Mononuclear cell (primary cell): ENCODE measurements around the gene KAZN. TPM values are rescaled to one million over a fixed set of nuclear protein-coding genes. Genes with fewer than 3 reads are reported as not detected.

Experiments
- H3K27me3 ChIP-seq: 2 replicates; pipeline ENCODE4 v1.6.0; 2011; ENCODE audit warnings: low read length, control low read depth; ENCODE audit not compliant: insufficient read depth
- H3K4me1 ChIP-seq: 2 replicates; pipeline ENCODE4 v1.5.1; 2011; ENCODE audit warnings: mild to moderate bottlenecking, low read length, control low read depth; ENCODE audit not compliant: insufficient read depth
- H3K4me3 ChIP-seq: 2 replicates; pipeline ENCODE4 v1.5.1; 2011; ENCODE audit warnings: mild to moderate bottlenecking, low read length, moderate library complexity
- H3K9me3 ChIP-seq: 2 replicates; pipeline ENCODE4 v1.5.1; 2011; ENCODE audit warnings: low read depth, mild to moderate bottlenecking, control low read depth, low read length
- total RNA-seq: library from RNA; depleted of rRNA; stranded (reverse); fragments of >200 nt; gene quantifications from one replicate; pipeline ENCODE4 v1.2.3, GENCODE V29; 2012

KAZN gene
- total RNA-seq, 1 donor, result 0.31 TPM

- Histone ChIP-seq H3K9me3 (no peaks in the 10 kb centered on the region), H3K4me3 (no peak overlapping the region), H3K27me3 (no peaks in the 10 kb centered on the region), H3K4me1 (no peaks in the 10 kb centered on the region)
Observed at GRCh38 chr1:14615549-14616218, 17.2 kb downstream of the KAZN start.

- H3K9me3 ChIP-seq, result no peaks in the 10 kb centered on the region
- H3K27me3 ChIP-seq, result no peaks in the 10 kb centered on the region
- H3K4me3 ChIP-seq, result no peak overlapping the region
- H3K4me1 ChIP-seq, result no peaks in the 10 kb centered on the region
Observed at GRCh38 chr1:14616632-14617396, 18.3 kb downstream of the KAZN start.

GRCh38 chr1:14617791-14618190 is 19.3 kb downstream of the KAZN start:
- Histone ChIP-seq H3K4me3 (no peak overlapping the region), H3K9me3 (no peaks in the 10 kb centered on the region), H3K4me1 (no peaks in the 10 kb centered on the region), H3K27me3 (no peaks in the 10 kb centered on the region)

GRCh38 chr1:14620941-14621340 is 22.5 kb downstream of the KAZN start:
- Histone ChIP-seq H3K4me3 (no peak overlapping the region), H3K9me3 (no peaks in the 10 kb centered on the region), H3K27me3 (no peaks in the 10 kb centered on the region), H3K4me1 (no peaks in the 10 kb centered on the region)

GRCh38 chr1:14623090-14623489 is 24.6 kb downstream of the KAZN start:
- H3K27me3 ChIP-seq, result no peaks in the 10 kb centered on the region
- H3K4me3 ChIP-seq, result no peak overlapping the region

GRCh38 chr1:14624941-14625340 is 26.5 kb downstream of the KAZN start:
- Histone ChIP-seq H3K27me3 (no peaks in the 10 kb centered on the region), H3K9me3 (no peaks in the 10 kb centered on the region), H3K4me1 (no peaks in the 10 kb centered on the region), H3K4me3 (no peak overlapping the region)

More at GRCh38 chr1:14623090-14623489, 24.6 kb downstream of the KAZN start:
- Histone ChIP-seq H3K9me3 (no peaks in the 10 kb centered on the region), H3K4me1 (no peaks in the 10 kb centered on the region)

- Histone ChIP-seq H3K4me3 (no peak overlapping the region), H3K9me3 (no peaks in the 10 kb centered on the region), H3K27me3 (no peaks in the 10 kb centered on the region), H3K4me1 (no peaks in the 10 kb centered on the region)
Observed at GRCh38 chr1:14625572-14625971, 27.1 kb downstream of the KAZN start.

GRCh38 chr1:14625996-14626395 is 27.5 kb downstream of the KAZN start:
- Histone ChIP-seq H3K4me3 (no peak overlapping the region), H3K4me1 (no peaks in the 10 kb centered on the region), H3K27me3 (no peaks in the 10 kb centered on the region), H3K9me3 (no peaks in the 10 kb centered on the region)

GRCh38 chr1:14626869-14627607 is 28.6 kb downstream of the KAZN start:
- H3K4me1 ChIP-seq, result no peaks in the 10 kb centered on the region
- H3K9me3 ChIP-seq, result no peaks in the 10 kb centered on the region
- H3K27me3 ChIP-seq, result no peaks in the 10 kb centered on the region
- H3K4me3 ChIP-seq, result no peak overlapping the region

GRCh38 chr1:14627608-14628489 is 29.4 kb downstream of the KAZN start:
- H3K4me1 ChIP-seq, result no peaks in the 10 kb centered on the region
- H3K27me3 ChIP-seq, result no peaks in the 10 kb centered on the region
- H3K9me3 ChIP-seq, result no peaks in the 10 kb centered on the region
- no peak overlapping the region for H3K4me3 ChIP-seq

- Histone ChIP-seq H3K4me3 (no peak overlapping the region), H3K27me3 (no peaks in the 10 kb centered on the region), H3K4me1 (no peaks in the 10 kb centered on the region), H3K9me3 (no peaks in the 10 kb centered on the region)
Observed at GRCh38 chr1:14629363-14630014, 31.0 kb downstream of the KAZN start.

- Histone ChIP-seq H3K4me1 (no peaks in the 10 kb centered on the region), H3K27me3 (no peaks in the 10 kb centered on the region), H3K9me3 (no peaks in the 10 kb centered on the region), H3K4me3 (no peak overlapping the region)
Observed at GRCh38 chr1:14630986-14631385, 32.5 kb downstream of the KAZN start.

GRCh38 chr1:14631421-14631820 is 32.9 kb downstream of the KAZN start:
- no peaks in the 10 kb centered on the region for H3K4me1 ChIP-seq
- H3K4me3 ChIP-seq, result no peak overlapping the region
- no peaks in the 10 kb centered on the region for H3K9me3 ChIP-seq

GRCh38 chr1:14634486-14634885 is 36.0 kb downstream of the KAZN start:
- Histone ChIP-seq H3K9me3 (no peaks in the 10 kb centered on the region), H3K4me1 (no peaks in the 10 kb centered on the region), H3K4me3 (no peak overlapping the region), H3K27me3 (no peaks in the 10 kb centered on the region)

More at GRCh38 chr1:14631421-14631820, 32.9 kb downstream of the KAZN start:
- no peaks in the 10 kb centered on the region for H3K27me3 ChIP-seq
